Heart left ventricle (tissue), 13 donors: ENCODE results near the gene LIF.

Source experiments
- CTCF ChIP-seq, 12 donors: fragments of 200-600 bp; sonication (generic) in 4 of 12; IDR thresholded peaks; one replicate each; pipeline versions ENCODE4 v1.5.0 to v1.8.0; 2018 to 2022; ENCODE audit warnings: antibody characterized with exemption in 12 of 12, mild to moderate bottlenecking in 5 of 12
- POLR2A ChIP-seq, 2 donors: fragments of 450-650 bp; IDR thresholded peaks; one replicate each; pipeline ENCODE4 v1.6.1; 2017; ENCODE audit warnings: antibody characterized with exemption in 2 of 2, mild to moderate bottlenecking in 2 of 2, moderate library complexity in 2 of 2
- donor health status: ischemic (EF 13 %, LVEDD 7.1; RV severe dilation, severe dysfunction).
- donor health status: DM: no; HTN: yes; CAD: no.
- donor health status: DM: no; HTN: no; CAD: no.
- donor health status: ischemic (EF 25% LVEDD 6.9; RV normal size, moderate dysfunction).
- donor health status: ischemic (EF 25% LVEDD 5.7; RV mildly dilated, moderate dysfunction).
- donor health status: ischemic (EF 35%, LVEDD 5.7; RV mildly dilated, moderate dysfunction).
- donor health status: nonischemic (EF 11% LVEDD 7.7; RV severe dilation, severe dysfunction).
- donor health status: DM: yes; HTN: yes; CAD: no.
- donor health status: PGD.
- donor health status: ischemic (EF 29% LVEDD 5.4; RV normal size, mild dysfunction).
- donor health status: nonischemic (EF 23%, LVEDD 6.1; RV moderate dilation, normal function).

- TF ChIP-seq CTCF (IDR thresholded peaks at IDR 0.05) (no peak), POLR2A (IDR thresholded peaks at IDR 0.05) (no peak)
Observed at GRCh38 chr22:30292069-30292970, 45.8 kb upstream of the LIF start.
